HG03575 (cell line): ENCODE results near the gene PARD6G.
"Not testable (repeated sequence)": the region's sequence is repeated elsewhere in the genome, so short reads cannot be mapped to it uniquely, and the experiment has no call there.

ENCODE experiments used
- ATAC-seq: cut with Tn5 transposase; IDR thresholded peaks from one replicate; pipeline ENCODE4 v1.9.1; 2021; ENCODE audit not compliant: unreplicated experiment, insufficient number of reproducible peaks, low FRiP score; ENCODE audit errors: extremely low read depth

PARD6G gene, protein sequence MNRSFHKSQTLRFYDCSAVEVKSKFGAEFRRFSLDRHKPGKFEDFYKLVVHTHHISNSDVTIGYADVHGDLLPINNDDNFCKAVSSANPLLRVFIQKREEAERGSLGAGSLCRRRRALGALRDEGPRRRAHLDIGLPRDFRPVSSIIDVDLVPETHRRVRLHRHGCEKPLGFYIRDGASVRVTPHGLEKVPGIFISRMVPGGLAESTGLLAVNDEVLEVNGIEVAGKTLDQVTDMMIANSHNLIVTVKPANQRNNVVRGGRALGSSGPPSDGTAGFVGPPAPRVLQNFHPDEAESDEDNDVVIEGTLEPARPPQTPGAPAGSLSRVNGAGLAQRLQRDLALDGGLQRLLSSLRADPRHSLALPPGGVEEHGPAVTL

DNA sequence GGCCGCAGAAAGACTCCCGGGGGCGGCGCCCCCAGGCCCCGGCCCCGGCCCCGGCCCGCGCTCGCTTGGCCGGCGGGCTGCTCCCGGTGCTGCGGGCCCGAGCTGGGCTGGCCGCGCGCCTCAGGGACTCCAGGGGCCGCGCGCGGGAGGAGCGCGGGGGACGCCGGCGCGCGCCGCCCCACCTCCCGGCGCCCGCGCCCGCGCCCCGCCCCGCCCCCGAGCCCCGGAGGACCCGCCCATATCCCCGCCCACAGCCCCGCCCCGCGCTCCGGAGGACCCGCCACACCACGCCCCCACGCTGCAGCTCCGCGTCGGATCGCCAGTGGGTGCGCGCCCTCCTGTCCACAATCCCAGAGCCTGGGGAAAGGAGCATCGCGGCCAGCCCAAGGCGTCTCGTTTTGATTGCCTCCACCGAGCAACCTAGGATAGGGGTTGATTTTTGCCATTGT lies at the start of gene PARD6G:
TSS of gene PARD6G (minus strand) at position 122 of the 449 bp plus-strand sequence. CDS start 166 bp downstream, outside the sequence.
- ATAC-seq = no peak

DNA sequence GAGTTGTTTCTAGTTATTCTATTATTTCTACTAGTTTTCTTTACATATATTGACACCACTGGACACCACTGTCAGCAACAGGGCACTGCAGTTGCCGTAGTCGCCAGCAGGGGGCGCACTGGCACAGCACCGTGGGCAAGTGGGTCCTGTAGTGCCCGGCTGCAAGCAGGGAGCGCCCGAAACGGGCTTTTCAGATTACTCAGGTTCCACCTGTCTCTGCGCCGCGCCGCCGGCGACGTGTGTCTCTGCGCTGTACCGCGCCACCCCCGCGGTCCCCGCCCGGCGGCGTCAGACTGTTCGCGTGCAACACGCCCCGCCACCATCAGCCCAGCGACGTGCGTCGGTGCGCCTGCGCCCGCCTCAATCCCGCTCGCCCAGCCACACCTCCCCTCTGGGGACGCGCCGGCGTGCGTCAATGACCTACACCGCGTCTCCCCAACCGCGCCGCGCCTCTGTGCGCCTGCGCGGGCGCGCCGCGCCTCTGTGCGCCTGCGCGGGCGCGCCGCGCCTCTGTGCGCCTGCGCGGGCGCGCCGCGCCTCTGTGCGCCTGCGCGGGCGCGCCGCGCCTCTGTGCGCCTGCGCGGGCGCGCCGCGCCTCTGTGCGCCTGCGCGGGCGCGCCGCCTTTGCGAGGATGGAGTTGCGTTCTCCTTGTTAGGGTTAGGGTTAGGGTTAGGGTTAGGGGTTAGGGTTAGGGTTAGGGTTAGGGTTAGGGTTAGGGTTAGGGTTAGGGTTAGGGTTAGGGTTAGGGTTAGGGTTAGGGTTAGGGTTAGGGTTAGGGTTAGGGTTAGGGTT lies 15.1 kb upstream of the PARD6G start:
- not testable (repeated sequence) for ATAC-seq

DNA sequence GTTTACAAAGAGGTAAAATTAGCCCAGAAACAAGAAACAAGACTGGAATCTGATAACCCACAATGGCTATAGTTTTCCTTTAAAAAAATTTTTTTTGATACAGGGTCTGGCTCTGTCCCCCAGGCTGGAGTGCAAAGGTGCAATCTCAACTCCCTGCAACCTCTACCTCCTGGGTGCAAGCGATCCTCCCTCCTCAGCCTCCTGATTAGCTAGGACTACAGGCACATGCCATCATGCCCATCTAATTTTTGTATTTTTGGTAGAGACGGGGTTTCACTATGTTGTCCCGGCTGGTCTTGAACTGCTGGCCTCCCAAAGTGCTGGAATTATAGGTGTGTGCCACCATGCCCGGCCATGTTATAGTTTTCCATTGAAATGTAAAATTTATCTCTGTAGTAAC lies 12.3 kb upstream of the PARD6G start:
- ATAC-seq = no peak

DNA sequence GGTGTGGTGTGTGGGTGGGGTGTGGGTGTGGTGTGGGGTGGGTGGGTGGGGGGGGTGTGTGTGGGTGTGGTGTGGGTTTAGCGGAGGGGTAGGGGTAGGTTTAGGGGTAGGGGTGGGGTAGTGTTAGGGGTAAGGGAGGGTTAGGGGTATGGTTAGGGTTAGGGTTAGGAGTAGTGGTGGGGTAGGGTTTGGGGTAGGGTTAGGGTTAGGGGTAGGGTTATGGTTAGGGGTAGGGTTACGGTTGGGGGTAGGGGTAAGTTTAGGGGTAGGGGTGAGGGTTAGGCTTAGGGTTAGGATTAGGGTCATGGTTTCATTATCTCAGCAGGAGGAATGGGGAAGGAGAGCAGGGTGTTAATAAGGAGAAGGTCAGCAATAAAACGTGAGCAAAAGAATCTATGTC lies 11.3 kb upstream of the PARD6G start:
- ATAC-seq = no peak

DNA sequence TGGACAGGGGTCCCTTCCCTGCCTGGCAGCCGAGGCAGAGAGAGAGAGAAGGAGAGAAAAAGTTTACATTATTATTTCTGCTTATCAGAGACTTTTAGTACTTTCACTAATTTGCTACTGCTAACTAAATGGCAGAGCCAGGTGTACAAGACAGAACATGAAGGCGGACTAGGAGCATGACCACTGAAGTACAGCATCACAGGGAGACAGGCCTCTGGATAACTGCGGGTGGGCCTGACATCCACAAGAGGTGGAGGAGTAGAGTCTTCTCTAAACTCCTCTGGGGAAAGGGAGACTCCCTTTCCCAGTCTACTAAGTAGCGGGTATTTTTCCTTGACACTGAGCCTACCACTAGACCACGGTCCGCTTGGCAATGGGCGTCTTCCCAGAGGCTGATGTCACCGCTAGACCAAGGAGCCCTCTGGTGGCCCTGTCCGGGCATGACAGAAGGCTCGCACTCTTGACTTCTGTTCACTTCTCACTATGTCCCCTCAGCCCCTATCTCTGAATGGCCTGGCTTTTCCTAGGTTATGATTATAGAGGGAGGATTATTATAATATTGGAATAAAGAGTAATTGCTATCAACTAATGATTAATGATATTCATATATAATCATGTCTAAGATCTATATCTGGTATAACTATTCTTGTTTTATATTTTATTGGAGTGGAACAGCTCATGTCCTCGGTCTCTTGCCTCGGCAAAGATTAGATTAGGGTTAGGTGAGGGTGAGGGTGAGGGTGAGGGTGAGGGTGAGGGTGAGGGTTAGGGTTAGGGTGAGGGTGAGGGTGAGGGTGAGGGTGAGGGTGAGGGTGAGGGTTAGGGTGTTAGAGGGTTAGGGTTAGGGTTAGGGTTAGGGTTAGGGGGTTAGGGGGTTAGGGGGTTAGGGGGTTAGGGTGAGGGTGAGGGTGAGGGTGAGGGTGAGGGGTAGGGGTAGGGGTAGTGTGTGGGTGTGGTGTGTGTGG lies 10.5 kb upstream of the PARD6G start:
- not testable (repeated sequence) for ATAC-seq

DNA sequence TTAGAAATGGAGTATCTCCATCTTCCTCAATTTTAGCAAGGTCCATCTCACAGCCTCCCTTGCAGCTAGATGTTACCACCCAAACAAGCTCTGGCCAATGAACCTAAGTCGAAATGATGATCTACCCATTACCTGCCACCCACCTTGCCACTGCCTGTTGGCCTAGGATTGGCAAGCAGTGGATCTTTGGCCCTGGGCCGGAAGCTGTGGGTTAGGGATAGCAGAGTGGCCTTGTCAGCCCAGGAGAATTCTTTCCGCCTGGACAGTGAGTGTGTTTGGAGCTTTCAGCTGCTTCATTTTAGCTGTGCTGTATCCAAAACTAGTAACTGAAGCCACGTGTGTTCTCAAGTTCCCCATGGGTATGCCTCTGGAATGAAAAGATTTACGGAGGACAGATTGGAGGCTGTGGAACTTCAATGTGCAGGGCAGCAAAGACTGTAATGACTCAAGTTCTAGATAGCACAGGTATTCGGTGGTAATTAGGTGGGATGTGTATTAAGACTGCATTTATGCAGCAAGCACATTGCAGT lies 7.7 kb upstream of the PARD6G start:
- no peak for ATAC-seq

DNA sequence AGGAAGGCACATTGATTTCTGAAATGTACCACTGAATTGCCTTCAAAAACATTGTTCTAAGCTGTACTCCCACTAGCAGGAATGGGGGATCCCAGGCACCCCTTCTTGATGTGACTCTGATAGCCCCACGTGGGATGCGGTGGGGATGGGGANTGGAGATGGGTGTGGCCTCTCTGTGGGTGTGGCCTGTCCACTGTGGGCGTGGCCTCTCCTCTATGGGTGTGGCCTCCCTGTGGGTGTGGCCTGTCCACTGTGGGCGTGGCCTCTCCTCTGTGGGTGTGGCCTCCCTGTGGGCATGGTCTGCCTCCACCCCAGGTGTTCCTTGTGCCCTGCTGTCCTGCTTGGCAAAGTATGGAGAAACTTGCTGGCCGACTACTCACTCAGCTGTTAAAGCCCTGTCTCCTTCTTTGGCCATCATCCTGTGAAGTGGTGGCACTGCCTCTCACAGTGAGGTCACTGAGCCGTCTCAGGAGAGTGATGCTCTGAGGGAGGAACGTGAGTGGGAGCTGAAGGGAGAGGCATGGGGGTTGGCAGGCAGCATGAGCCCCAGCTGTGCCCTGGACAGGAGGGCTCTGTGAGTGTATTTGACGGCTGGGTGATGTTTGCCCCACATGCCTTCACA lies 6.7 kb upstream of the PARD6G start:
- ATAC-seq = no peak

DNA sequence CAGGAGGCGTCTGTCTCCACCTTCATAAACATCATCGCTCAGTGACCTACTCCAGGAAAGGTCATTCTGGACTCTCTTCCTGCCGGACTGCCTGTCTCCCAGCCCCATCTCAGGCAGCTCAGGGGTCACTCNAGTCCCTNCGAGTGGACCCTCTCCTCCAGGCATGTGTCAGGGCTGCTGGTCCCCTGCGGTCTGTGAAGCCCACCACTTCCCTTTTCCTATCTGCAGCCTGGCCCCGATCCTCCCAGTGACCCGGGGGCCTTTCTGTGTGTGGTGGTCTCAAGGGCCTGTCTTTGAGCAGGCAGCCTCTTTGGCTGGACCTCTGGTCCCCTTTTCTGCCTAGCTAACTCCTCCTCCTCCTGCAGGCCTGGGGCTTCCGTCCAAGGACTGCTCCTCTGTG lies 5.9 kb upstream of the PARD6G start:
- no peak for ATAC-seq

DNA sequence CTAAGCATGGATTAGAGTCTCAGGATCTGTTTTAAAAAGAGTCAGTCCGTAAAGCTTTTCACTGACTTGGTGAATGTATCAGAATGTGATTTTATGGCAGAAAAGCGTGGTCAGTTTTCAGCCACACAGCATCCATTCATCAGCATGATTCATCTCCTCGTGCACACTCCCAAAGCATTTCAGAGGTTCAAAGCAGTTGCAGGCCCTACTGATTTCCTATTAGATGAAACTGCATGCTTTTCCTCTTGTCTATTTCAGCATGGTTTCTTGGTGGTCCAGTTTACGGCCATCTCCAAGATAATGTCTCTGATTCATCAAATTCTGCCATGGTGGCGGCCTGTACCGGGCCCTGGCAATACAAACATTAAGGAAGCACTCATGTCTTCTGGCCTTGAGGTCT lies 4.8 kb upstream of the PARD6G start:
- ATAC-seq = no peak

DNA sequence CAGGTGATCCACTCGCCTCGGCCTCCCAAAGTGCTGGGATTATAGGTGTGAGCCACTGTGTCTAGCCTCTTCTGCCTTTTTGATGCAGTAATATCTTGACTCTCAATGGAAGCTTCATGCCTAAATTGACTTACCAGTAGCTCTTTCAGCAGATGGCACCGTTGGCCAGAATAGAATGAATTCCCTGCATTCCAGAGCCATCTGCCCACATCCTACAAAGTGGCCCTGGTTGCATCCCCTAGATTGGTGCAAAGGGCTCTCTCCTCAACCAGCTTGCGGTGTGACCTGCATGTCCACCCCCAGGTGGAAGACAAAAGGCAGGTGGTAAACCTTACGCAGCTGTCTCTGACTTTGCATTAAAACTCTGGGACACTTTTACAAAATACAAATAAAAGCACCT lies 4.4 kb upstream of the PARD6G start:
- no peak for ATAC-seq

DNA sequence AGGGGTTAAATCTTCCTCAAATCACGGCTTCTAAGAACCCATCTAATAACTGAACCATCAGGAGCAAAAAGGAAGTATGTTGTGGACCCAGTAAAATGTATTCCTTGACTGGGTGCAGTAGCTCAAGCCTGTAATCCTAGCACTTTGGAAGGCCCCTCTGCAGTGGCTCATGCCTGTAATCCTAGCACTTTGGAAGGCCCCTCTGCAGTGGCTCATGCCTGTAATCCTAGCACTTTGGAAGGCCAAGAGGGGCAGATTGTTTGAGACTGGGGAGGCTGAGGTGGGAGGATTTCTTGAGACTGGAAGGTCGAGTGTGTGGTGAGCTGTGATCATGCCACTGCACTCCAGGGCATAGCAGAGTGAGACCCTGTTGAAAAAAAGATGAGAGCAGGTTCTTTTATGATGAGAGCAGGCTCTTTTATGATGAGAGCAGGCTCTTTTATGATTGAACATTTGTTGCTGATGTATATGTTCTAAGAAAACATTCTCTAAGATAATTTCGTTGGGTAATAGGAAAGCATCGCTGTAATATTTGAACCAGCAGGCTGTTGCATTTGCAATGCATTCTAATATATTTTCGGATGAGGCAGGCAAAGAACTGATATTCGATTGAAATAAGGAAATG lies 3.5 kb upstream of the PARD6G start:
- ATAC-seq = no peak

DNA sequence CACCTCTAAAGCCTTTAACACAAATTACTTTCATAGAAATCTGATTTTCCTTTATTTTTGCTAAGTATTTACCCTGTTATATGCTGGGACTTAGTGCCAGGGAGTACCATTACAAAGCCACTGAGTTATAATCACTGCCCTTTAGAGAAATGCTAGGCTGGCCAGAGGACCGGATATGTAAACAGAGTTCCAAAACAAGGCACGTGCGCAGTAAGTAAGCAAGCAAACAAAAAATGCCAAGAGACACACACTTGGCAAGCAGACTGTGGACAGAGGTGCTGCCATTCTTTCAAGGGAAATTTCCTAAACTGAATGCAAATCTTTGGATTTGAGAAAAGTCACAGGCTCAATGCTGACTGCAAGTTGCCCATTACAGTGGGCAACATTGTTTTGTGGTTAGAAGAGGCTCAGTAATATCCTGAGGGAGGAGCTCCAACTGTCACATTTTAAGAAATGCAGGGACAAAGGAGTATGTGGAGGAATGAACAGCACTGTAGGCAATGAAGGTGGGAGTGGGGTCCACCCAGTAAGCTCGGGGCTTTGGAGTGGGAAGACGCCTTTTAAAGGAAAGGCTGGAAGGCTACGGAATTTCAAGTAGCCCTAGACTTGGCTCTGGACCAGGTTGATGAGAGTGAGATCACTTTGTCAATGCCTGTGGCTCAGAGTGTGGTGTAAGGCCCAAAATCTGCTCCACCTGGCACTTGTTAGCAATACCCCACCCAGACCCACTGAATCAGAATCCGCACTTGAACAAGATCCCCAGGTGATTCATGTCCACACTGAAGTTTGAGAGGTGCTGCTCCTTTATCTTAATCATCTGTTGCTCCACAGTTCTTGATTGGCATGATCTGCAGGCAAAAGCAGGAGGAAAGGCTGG lies 2.1 kb upstream of the PARD6G start:
- no peak for ATAC-seq

DNA sequence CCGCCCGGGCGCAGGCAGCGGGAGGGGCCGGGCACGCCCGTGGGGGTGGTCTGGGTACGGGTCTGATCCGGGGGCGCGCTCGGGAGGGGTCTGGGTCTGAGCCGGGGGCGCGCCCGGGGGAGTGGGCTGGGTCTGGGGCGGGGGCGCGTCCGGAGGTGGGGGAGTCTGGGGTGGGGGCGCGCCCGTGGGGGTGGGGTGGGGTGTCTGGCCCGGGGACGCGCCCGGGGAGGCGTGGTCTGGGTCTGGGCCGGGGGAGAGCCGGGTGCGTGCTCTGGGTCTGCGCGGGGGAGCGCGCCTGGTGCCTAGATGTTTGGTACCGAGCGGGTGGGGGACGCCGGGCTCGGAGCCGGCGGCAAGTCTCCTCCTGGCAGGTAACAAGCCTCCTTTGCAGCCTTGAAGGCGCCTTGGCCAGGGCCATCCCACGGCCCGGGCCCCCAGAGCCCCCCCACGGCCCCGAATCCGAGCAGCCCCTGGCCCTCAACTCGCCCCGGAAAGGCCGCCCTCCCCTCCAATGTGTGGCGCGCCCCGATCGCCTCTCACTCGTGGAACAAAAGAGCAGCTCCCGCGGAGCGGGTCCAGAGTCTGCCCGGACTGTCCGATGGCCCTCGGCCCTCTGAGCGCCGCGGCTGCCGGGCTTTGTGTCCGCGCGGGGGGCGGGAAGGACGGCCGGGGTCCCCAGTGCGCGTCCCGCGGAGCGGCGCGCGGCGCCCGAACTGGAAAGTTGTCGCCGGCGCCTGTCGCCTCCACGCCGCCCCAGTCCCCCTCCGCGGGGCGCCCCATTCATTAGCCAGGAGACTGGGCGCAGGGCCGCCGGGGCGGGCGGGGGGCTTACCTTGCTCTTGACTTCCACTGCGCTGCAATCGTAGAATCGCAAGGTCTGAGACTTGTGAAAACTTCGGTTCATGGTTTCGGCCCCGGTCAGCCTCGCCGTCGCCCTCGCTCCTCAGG lies 595 bp downstream of the PARD6G start:
- ATAC-seq = no peak

DNA sequence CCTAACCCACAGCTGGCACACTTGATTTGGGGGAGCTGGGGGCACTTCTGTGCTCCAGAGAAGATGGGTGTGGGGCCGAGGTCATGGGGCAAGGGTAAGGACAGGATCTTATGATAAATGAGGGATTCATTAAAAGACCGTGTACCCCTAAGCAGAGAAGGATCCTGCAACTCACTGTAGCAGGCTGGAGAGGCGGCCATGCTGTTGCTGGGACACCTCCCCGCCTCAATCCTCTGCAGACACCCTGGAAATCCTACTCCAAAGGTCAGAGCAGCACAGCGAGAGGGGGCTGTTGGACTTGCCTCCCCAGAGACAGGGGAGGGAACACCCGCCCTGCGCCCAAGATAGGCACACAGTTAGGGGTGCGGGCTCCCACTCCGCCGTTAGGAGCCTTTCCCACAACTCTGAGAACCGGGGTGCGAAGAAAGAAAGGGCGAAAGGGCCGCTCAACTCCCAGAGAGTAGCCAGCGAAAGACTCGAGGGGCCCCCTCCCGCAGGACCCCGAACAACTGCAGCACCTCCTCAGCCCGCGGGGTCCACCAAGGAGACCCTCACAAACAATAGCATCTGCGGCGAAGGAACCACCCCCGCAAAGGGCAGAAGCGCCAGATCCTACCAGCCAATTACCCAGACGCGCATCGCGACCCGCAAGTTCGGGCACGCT lies 1.4 kb downstream of the PARD6G start:
- ATAC-seq = no peak

DNA sequence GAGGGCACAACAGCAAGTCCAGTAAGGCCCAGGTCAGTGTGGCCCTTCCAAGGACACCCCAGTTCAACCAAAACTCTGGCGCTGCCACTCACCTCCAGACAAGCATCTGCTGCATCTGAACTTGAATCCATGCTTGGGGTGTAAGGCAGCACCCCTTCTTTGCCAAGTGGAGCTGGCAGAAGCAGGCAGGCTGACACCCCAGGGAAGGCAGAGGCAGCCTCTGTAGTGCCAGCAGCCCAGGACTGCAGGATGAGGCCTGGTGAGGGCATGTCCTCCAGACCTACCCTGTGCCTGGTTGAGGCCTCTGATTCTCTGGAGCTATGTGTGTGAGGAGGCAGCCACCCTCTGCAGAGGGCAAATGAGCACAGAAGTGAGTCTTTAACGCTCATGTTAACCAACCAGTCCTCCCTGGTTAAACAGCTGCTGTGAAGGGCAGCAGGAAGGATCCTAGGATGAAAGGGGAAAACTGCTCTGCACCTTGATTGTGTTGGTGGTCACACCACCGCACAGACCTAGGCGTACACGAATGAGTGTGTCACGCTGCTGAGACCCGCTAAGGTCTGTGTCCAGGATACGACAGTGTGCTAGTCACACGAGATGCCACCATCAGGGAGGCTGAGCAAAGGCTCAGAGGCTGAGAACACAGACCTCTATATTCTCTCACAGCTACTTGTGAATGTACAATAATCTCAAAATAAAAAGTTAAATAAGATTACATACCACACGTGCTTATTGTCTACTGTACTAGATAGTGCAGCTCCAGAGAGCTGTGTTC lies 2.2 kb downstream of the PARD6G start:
- no peak for ATAC-seq
